Spleen (tissue), 11 donors: ENCODE measurements around the gene NUFIP1. TPM values are rescaled to one million over a fixed set of nuclear protein-coding genes. Genes with fewer than 3 reads are reported as not detected.
A peak's percentile ranks its signal among the peaks of the same experiment; 100 is the strongest.

Experiments
- DNase-seq: peaks from one replicate; pipeline ENCODE4 v3.0.0-alpha.2; 2020
- H3K27ac ChIP-seq, 8 donors: fragments of 200-600 bp; sonication (generic) in 7 of 8; 1 replicate in 4 of 8; 2 replicates in 4 of 8; pipeline versions ENCODE4 v1.5.0 to v1.8.0; 2016 to 2021; ENCODE audit warnings: inconsistent platforms in 4 of 8, mild to moderate bottlenecking in 4 of 8, moderate library complexity in 1 of 8
- H3K27me3 ChIP-seq, 7 donors: fragments of 200-600 bp; sonication (generic) in 6 of 7; replicated peaks in 1 of 7; 1 replicate in 4 of 7; 2 replicates in 3 of 7; pipeline versions ENCODE4 v1.5.0 to v1.8.0; 2016 to 2021; ENCODE audit warnings: inconsistent platforms in 3 of 7, mild to moderate bottlenecking in 1 of 7
- H3K36me3 ChIP-seq, 6 donors: fragments of 200-600 bp; sonication (generic) in 5 of 6; 1 replicate in 4 of 6; 2 replicates in 2 of 6; pipeline versions ENCODE4 v1.5.0 to v1.8.0; 2016 to 2021; ENCODE audit warnings: inconsistent platforms in 2 of 6
- H3K4me1 ChIP-seq, 6 donors: fragments of 200-600 bp; sonication (generic) in 5 of 6; 1 replicate in 3 of 6; 2 replicates in 3 of 6; pipeline versions ENCODE4 v1.5.0 to v1.8.0; 2016 to 2021; ENCODE audit warnings: inconsistent platforms in 3 of 6
- H3K4me3 ChIP-seq, 8 donors: fragments of 200-600 bp; sonication (generic) in 7 of 8; 1 replicate in 4 of 8; 2 replicates in 4 of 8; pipeline versions ENCODE4 v1.5.0 to v1.8.0; 2016 to 2021; ENCODE audit warnings: inconsistent platforms in 4 of 8, mild to moderate bottlenecking in 4 of 8, moderate library complexity in 2 of 8
- H3K9me3 ChIP-seq, 8 donors: fragments of 200-600 bp; sonication (generic) in 7 of 8; 1 replicate in 4 of 8; 2 replicates in 4 of 8; pipeline versions ENCODE4 v1.5.0 to v1.8.0; 2016 to 2021; ENCODE audit warnings: inconsistent platforms in 4 of 8
- CTCF ChIP-seq, 11 experiments: fragments of 200-600 bp in 7 of 11; fragments of 450-650 bp in 4 of 11; sonication (generic) in 4 of 11; IDR thresholded peaks in 8 of 11; conservative IDR thresholded peaks in 3 of 11; 1 replicate in 7 of 11; 2 replicates in 4 of 11; pipeline versions ENCODE4 v1.4.0 to v1.8.0; 2016 to 2021; ENCODE audit warnings: antibody characterized with exemption in 11 of 11, inconsistent platforms in 4 of 11, mild to moderate bottlenecking in 1 of 11
- POLR2A ChIP-seq, 3 donors: fragments of 450-650 bp; IDR thresholded peaks; one replicate each; pipeline ENCODE4 v1.5.1; 2017; ENCODE audit warnings: antibody characterized with exemption in 3 of 3, mild to moderate bottlenecking in 1 of 3
- POLR2AphosphoS5 ChIP-seq, 3 donors: sonication (generic); formaldehyde crosslinking; IDR thresholded peaks; one replicate each; pipeline ENCODE4 v1.5.1; 2017; ENCODE audit warnings: antibody characterized with exemption in 3 of 3
- WGBS, 5 donors: extraction: QIAGEN DNeasy Blood & Tissue Kit in 3 of 5; methylation state at CpG; one replicate each; pipeline versions ENCODE4 v1.1.5 to v1.1.7; 2013 to 2018; 5-methylcytosine and 5-hydroxymethylcytosine counted together
- intact Hi-C: fragments of 100-400 bp; cut with DNase I; formaldehyde crosslinking; loops from one replicate; pipeline ENCODE4 v1.15.0; 2023; ENCODE audit warnings: low total_unique reads
- polyA plus RNA-seq, 3 donors: library from polyadenylated mRNA; stranded (reverse); fragments of 200-250 nt; gene quantifications; one replicate each; pipeline ENCODE4 v1.2.1, GENCODE V29; 2013
- total RNA-seq, 7 donors: library from RNA; depleted of rRNA in 3 of 7; stranded (reverse); fragments of >200 nt in 3 of 7; fragmentation: NEBNext Ultra II Directional in 4 of 7; extraction: Animal tissue kit (Norgen Biotek cat#: 25700) in 4 of 7; gene quantifications; one replicate each; pipeline versions ENCODE4 v1.1.0 to v1.2.1, GENCODE V29; 2016 to 2021
- donor health status: healthy with polysubstance abuse.
- donor health status: DM: no; HTN: no; CAD: no; lungs with moderate emphysema.
- donor health status: DM: no; HTN: no; CAD: no.
- donor health status: Bipolar disorder and iron deficiency.
- donor health status: healthy.
- donor health status: DM: no; HTN: no; CAD: no.
- donor health status: DM: yes; HTN: yes; CAD: no.

The NUFIP1 gene
- total and polyA plus RNA-seq, 10 donors, result 2.1 to 4.9 (median 3.3) TPM

- Histone ChIP-seq H3K27ac (no peak overlapping the region), H3K4me3 (no peak overlapping the region), H3K4me1 (no peaks in the 10 kb centered on the region), H3K36me3 (peaks cover 0 to 93% (median 44%) of the 10 kb centered on the region in 6 donors), H3K9me3 (no peaks in the 10 kb centered on the region), H3K27me3 (no peaks in the 10 kb centered on the region)
- intact Hi-C loops, result no loop called here
- DNase-seq, result no peak
- TF ChIP-seq CTCF (IDR thresholded peaks at IDR 0.05 in 8 of 11, conservative IDR thresholded peaks at IDR 0.05 in 3 of 11) (no peak), POLR2A (IDR thresholded peaks at IDR 0.05) (no peak), POLR2AphosphoS5 (IDR thresholded peaks at IDR 0.05) (no peak)
These were observed 14.1 kb upstream of the NUFIP1 start for GRCh38 chr13:45003417-45003816.

- no peaks in the 10 kb centered on the region for H3K9me3 ChIP-seq
- H3K4me3 ChIP-seq, result peak overlapping the region; percentile 68 to 94 (median 88)
- no peak for TF ChIP-seq CTCF (IDR thresholded peaks at IDR 0.05 in 8 of 11, conservative IDR thresholded peaks at IDR 0.05 in 3 of 11)
- DNase-seq, result no peak
- H3K4me1 ChIP-seq, result peaks cover 25 to 68% (median 52%) of the 10 kb centered on the region in 6 donors
- H3K36me3 ChIP-seq, result peaks cover 0 to 20% (median 4%) of the 10 kb centered on the region in 6 donors
- WGBS, 5 donors, result 2 to 10% (median 8%) methylated on average over 10 of the region's 10 CpGs
- intact Hi-C loops, result no loop called here
- peak overlapping the region; percentile 62 to 92 (median 86) for H3K27ac ChIP-seq
- H3K27me3 ChIP-seq, result no peaks in the 10 kb centered on the region
These were observed 670 bp upstream of the NUFIP1 start for GRCh38 chr13:44989941-44990340.

DNA sequence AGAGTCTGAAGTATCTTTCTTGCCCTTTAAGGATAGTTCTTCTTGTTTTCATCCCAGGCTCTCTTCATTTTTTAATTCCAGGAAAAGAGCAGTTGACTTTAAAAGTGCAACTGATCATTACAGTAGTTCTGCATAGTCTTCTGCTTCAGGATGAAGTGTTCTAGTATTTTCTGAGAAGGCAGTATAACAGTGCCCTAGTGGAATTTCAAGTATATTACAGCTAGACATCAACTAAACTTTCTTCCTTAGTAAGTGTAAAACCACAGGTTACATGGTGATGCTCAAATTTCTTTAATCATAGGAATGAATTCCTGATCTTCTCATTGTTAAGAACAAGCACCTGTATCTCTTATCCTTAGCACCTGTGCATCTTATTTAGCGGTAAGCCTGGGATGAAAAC, 10.9 kb downstream of the NUFIP1 start:
- WGBS, 5 donors, result 94 to 100% (median 97%) methylated on average over 1 of the region's 1 CpG
- peaks cover 0 to 36% (median 17%) of the 10 kb centered on the region in 6 donors for H3K4me1 ChIP-seq
- TF ChIP-seq CTCF (IDR thresholded peaks at IDR 0.05 in 8 of 11, conservative IDR thresholded peaks at IDR 0.05 in 3 of 11) (no peak), POLR2AphosphoS5 (IDR thresholded peaks at IDR 0.05) (no peak)
- H3K4me3 ChIP-seq, result no peak overlapping the region
- DNase-seq, result no peak
- no peak overlapping the region for H3K27ac ChIP-seq
- H3K9me3 ChIP-seq, result no peaks in the 10 kb centered on the region
- peaks cover 0 to 64% (median 34%) of the 10 kb centered on the region in 6 donors for H3K36me3 ChIP-seq
- H3K27me3 ChIP-seq, result no peaks in the 10 kb centered on the region
- intact Hi-C loops, result no loop called here

DNA sequence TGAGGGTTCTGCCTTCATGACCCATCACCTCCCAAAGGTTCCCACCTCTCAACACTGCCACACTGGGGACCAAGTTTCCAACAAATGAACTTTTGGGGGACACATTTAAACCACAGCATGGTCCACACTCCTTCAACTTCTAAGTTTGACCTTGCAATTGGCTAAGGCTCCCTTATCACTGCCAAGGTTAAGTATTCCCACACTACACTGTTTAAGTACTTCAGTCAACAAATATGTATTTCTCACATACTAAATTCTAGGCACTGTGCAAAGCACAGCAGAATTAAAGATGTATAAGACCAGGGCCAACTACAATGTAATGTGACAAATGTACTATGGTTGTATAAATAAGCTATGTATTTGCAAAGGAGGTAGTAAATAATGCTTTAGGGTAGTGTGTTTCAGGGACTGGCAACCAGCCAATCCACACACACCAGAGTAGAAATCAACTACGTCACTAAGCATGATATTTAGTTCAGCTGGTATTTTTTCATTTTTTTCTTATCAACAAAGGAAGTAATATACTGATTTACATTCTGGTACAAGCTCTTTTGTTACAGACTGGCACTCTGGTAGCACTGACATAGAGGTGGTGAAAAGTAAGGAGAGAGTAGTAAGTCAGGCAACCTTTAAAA, 12.2 kb downstream of the NUFIP1 start:
- Histone ChIP-seq H3K36me3 (peaks cover 0 to 63% (median 34%) of the 10 kb centered on the region in 6 donors), H3K27me3 (no peaks in the 10 kb centered on the region), H3K4me3 (no peak overlapping the region), H3K27ac (no peak overlapping the region), H3K9me3 (no peaks in the 10 kb centered on the region), H3K4me1 (peaks cover 0 to 43% (median 20%) of the 10 kb centered on the region in 6 donors)
- intact Hi-C loops, result no loop called here
- WGBS, 5 donors, result 66 to 100% (median 80%) methylated on average over 1 of the region's 1 CpG
- no peak for TF ChIP-seq CTCF (IDR thresholded peaks at IDR 0.05 in 8 of 11, conservative IDR thresholded peaks at IDR 0.05 in 3 of 11)
- no peak for DNase-seq
